Lower leg skin (tissue), 3 donors: ENCODE results near the gene NEDD4L.

Experiments used
- CTCF ChIP-seq, 3 donors: fragments of 450-650 bp; IDR thresholded peaks; one replicate each; pipeline ENCODE4 v1.5.1; 2016; ENCODE audit warnings: antibody characterized with exemption in 3 of 3, mild to moderate bottlenecking in 3 of 3, moderate library complexity in 2 of 3
- POLR2A ChIP-seq, 2 donors: fragments of 450-650 bp; IDR thresholded peaks; one replicate each; pipeline ENCODE4 v1.6.1; 2016 to 2017; ENCODE audit warnings: antibody characterized with exemption in 2 of 2, mild to moderate bottlenecking in 1 of 2, moderate library complexity in 1 of 2

DNA sequence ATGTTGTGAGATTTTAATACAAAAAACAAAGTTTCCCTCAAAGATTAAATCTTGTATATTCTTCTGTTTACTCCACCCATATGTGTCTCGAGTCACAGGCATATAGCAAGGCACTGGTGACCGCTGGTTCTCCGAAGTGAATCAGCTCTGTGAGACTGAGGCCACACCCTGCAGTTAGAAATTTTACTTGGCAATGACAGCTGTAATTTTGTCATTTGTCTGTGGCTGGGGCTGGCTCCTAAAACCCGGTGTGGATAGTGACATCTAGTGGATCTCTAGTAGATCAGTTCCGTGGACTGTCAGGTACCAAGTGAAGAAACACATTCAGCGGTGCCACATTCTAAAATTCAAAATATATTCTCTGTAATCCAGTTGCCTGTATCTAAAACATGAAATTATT is 278.0 kb downstream of the NEDD4L start:
- TF ChIP-seq CTCF (IDR thresholded peaks at IDR 0.05) (no peak), POLR2A (IDR thresholded peaks at IDR 0.05) (no peak)
